Keratinocyte (primary cell): ENCODE results near the gene NUP98.
"Not testable (repeated sequence)": the region's sequence is repeated elsewhere in the genome, so short reads cannot be mapped to it uniquely, and the experiment has no call there.

Experiments
- CTCF ChIP-seq, 3 experiments: IDR thresholded peaks in 1 of 3; conservative IDR thresholded peaks in 1 of 3; optimal IDR thresholded peaks in 1 of 3; 2 replicates in 2 of 3; 3 replicates in 1 of 3; pipeline versions ENCODE3 to v1.5.1; 2011; ENCODE audit warnings: low read length in 3 of 3, mild to moderate bottlenecking in 3 of 3, moderate library complexity in 2 of 3, control low read depth in 1 of 3, inconsistent platforms in 1 of 3; ENCODE audit not compliant: insufficient read depth in 2 of 3; ENCODE audit errors: extremely low read depth in 1 of 3
- EZH2 ChIP-seq: IDR thresholded peaks from one replicate; pipeline ENCODE4 v1.6.1; 2012; ENCODE audit warnings: inconsistent platforms, mild to moderate bottlenecking, low read length, moderate library complexity

DNA sequence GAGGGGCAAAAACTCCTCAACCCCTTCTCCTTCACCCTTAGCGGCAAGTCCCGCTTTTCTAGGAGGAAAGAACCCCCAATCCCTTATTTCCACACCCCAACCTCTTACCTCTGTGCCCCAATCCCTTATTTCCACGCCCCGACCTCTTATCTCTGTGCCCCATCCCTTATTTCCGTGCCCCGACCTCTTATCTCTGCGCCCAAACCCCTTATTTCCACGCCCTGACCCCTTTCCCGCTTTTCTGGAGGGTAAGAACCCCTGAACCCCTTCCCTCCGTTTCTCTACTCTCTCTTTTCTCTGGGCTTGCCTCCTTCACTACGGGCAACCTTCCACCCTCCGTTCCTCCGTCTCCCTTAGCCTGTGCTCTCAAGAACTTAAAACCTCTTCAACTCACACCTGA is 148.5 kb downstream of the NUP98 start:
- TF ChIP-seq CTCF (optimal IDR thresholded peaks at IDR 0.05 in 1 of 3, IDR thresholded peaks at IDR 0.05 in 1 of 3, conservative IDR thresholded peaks at IDR 0.05 in 1 of 3; ENCODE audit: extremely low read depth in 1 of 3, insufficient read depth in 2 of 3, low read length in 3 of 3); EZH2: not testable (repeated sequence)
